Endothelial cell of umbilical vein (primary cell): ENCODE data around the gene KIF3B. TPM values are rescaled to one million over a fixed set of nuclear protein-coding genes. Genes with fewer than 3 reads are reported as not detected.
"Not testable (repeated sequence)": the region's sequence is repeated elsewhere in the genome, so short reads cannot be mapped to it uniquely, and the experiment has no call there.

Source experiments
- BruUV-seq: library from RNA; stranded (reverse); fragments of 400-500 nt; replicated peaks from 2 replicates; lab custom pipeline; 2021; lab: Mats Ljungman, UMichigan
- CTCF ChIA-PET: fragments of 300-600, 350-600 bp; sonication (Branson Sonifier 250); formaldehyde crosslinking; loops from one replicate; lab custom pipeline; 2021; ENCODE audit warnings: antibody characterized with exemption, inconsistent platforms; lab: Charles Lee
- POLR2A ChIA-PET: fragments of 300-600, 350-600 bp; sonication (Branson Sonifier 250); formaldehyde crosslinking; loops from one replicate; lab custom pipeline; 2021; ENCODE audit warnings: antibody characterized with exemption, inconsistent platforms; lab: Charles Lee
- DNase-seq: peaks from one replicate; pipeline ENCODE4 v3.0.0-alpha.2; 2011; ENCODE audit warnings: low read depth, low spot score
- FAIRE-seq: peaks from 2 replicates; lab custom pipeline; 2011; peaks lifted over from hg19 to GRCh38; lab: Jason Lieb, UNC
- H2AFZ ChIP-seq: 2 replicates; pipeline ENCODE4 v1.6.0; 2012; ENCODE audit warnings: low read depth, low read length, control low read depth, inconsistent platforms
- H3K27ac ChIP-seq: 2 replicates; pipeline ENCODE4 v1.5.1; 2011; ENCODE audit warnings: low read depth, mild to moderate bottlenecking, control low read depth, low read length, moderate library complexity; ENCODE audit not compliant: insufficient read depth
- H3K27me3 ChIP-seq, 2 experiments: 2 replicates each; pipeline versions ENCODE4 v1.6.0 to v1.6.1; 2011; ENCODE audit warnings: low read length in 2 of 2, mixed read lengths in 1 of 2; ENCODE audit not compliant: control insufficient read depth in 2 of 2, insufficient read depth in 2 of 2
- H3K36me3 ChIP-seq, 2 experiments: 2 replicates in 1 of 2; 3 replicates in 1 of 2; pipeline ENCODE4 v1.5.1; 2011; ENCODE audit warnings: low read length in 2 of 2, mild to moderate bottlenecking in 1 of 2, moderate library complexity in 1 of 2; ENCODE audit not compliant: control insufficient read depth in 2 of 2, insufficient read depth in 2 of 2; ENCODE audit errors: extremely low read depth in 1 of 2
- H3K4me1 ChIP-seq: 3 replicates; pipeline ENCODE4 v1.5.1; 2011; ENCODE audit warnings: mild to moderate bottlenecking, low read length; ENCODE audit not compliant: control insufficient read depth, insufficient read depth; ENCODE audit errors: extremely low read depth
- H3K4me2 ChIP-seq: 2 replicates; pipeline ENCODE4 v1.6.1; 2011; ENCODE audit warnings: low read length, control low read depth, mixed read lengths; ENCODE audit not compliant: insufficient read depth
- H3K4me3 ChIP-seq, 3 experiments: fragments of 200-600 bp in 1 of 3; sonication (generic), shearing (Covaris generic) in 1 of 3; replicated peaks in 1 of 3; 2 replicates each; pipeline ENCODE4 v1.5.1; 2011 to 2016; ENCODE audit warnings: control low read depth in 3 of 3, low read length in 3 of 3, mild to moderate bottlenecking in 2 of 3, inconsistent platforms in 1 of 3, low read depth in 1 of 3, moderate library complexity in 1 of 3; ENCODE audit not compliant: insufficient read depth in 1 of 3
- H3K79me2 ChIP-seq: 2 replicates; pipeline ENCODE4 v1.6.0; 2012; ENCODE audit warnings: low read length, inconsistent platforms; ENCODE audit not compliant: control insufficient read depth, insufficient read depth
- H3K9ac ChIP-seq: replicated peaks from 2 replicates; pipeline ENCODE3; 2011; ENCODE audit warnings: low read length, control low read depth; ENCODE audit not compliant: insufficient read depth; ENCODE audit errors: extremely low read depth
- H3K9me1 ChIP-seq: replicated peaks from 3 replicates; pipeline ENCODE4 v1.6.0; 2011; ENCODE audit warnings: mild to moderate bottlenecking, low read length; ENCODE audit not compliant: control insufficient read depth, insufficient read depth; ENCODE audit errors: extremely low read depth
- H3K9me3 ChIP-seq: replicated peaks from 2 replicates; pipeline ENCODE4 v1.5.1; 2012; ENCODE audit warnings: low read length, inconsistent platforms; ENCODE audit not compliant: control insufficient read depth, insufficient read depth
- H4K20me1 ChIP-seq: replicated peaks from 2 replicates; pipeline ENCODE3; 2011; ENCODE audit warnings: mild to moderate bottlenecking, low read length; ENCODE audit not compliant: control insufficient read depth, insufficient read depth; ENCODE audit errors: extremely low read depth
- CTCF ChIP-seq, 2 donors: IDR thresholded peaks; 1 replicate in 1 of 2; 2 replicates in 1 of 2; pipeline ENCODE4 v1.5.1; 2011; ENCODE audit warnings: low read length in 2 of 2, mild to moderate bottlenecking in 2 of 2, moderate library complexity in 2 of 2, control low read depth in 1 of 2, inconsistent platforms in 1 of 2, low read depth in 1 of 2; ENCODE audit not compliant: insufficient read depth in 1 of 2; ENCODE audit errors: extremely low read depth in 1 of 2
- EZH2 ChIP-seq: IDR thresholded peaks from 2 replicates; pipeline ENCODE4 v1.6.1; 2012; ENCODE audit warnings: borderline replicate concordance, low read depth, mild to moderate bottlenecking, moderate library complexity, low read length, inconsistent platforms; ENCODE audit not compliant: severe bottlenecking
- FOS ChIP-seq: IDR thresholded peaks from 2 replicates; pipeline ENCODE4 v1.6.1; 2011; ENCODE audit warnings: mild to moderate bottlenecking, low read length, moderate library complexity, borderline replicate concordance; ENCODE audit not compliant: insufficient read depth
- GATA2 ChIP-seq: IDR thresholded peaks from 2 replicates; pipeline ENCODE4 v1.7.0; 2011; ENCODE audit warnings: low read depth, mild to moderate bottlenecking, moderate library complexity, mixed read lengths, low read length; ENCODE audit not compliant: insufficient read length, insufficient read depth
- JUN ChIP-seq: IDR thresholded peaks from 2 replicates; pipeline ENCODE4 v1.6.1; 2011; ENCODE audit warnings: borderline replicate concordance, low read depth; ENCODE audit not compliant: insufficient read length, insufficient read depth
- MAX ChIP-seq: IDR thresholded peaks from 2 replicates; pipeline ENCODE4 v1.6.1; 2011; ENCODE audit not compliant: insufficient read depth, insufficient read length
- MYC ChIP-seq: IDR thresholded peaks from one replicate; pipeline ENCODE4 v1.6.1; 2011; ENCODE audit warnings: mild to moderate bottlenecking, low read depth, low read length
- POLR2A ChIP-seq: IDR thresholded peaks from 2 replicates; pipeline ENCODE4 v1.6.1; 2012; ENCODE audit warnings: low read depth, mild to moderate bottlenecking, control low read depth, low read length
- POLR2AphosphoS5 ChIP-seq: IDR thresholded peaks from 2 replicates; pipeline ENCODE4 v1.6.1; 2012; ENCODE audit warnings: low read depth, mild to moderate bottlenecking, control low read depth, low read length, moderate library complexity; ENCODE audit not compliant: insufficient read depth
- dilution Hi-C: fragments of 300-500 bp; cut with MboI; formaldehyde crosslinking; loops from one replicate; pipeline ENCODE4 v1.15.0; 2019; ENCODE audit warnings: low sequenced_read_pairs; ENCODE audit not compliant: extremely low pct_ligation_motif_present
- intact Hi-C: fragments of 100-400 bp; cut with micrococcal nuclease; formaldehyde crosslinking; loops from one replicate; pipeline ENCODE4 v1.10.0; 2022
- polyA plus RNA-seq, 4 experiments: library from polyadenylated mRNA; depleted of rRNA in 3 of 4; stranded (reverse) in 3 of 4; unstranded in 1 of 4; fragments of >200 nt; gene quantifications; 2 replicates each; pipeline versions ENCODE4 v1.2.1 to v1.2.3, GENCODE V29; 2011 to 2012; ENCODE audit warnings: missing spikeins in 1 of 4
- total RNA-seq: library from RNA; stranded (reverse); gene quantifications from 2 replicates; pipeline ENCODE4 v1.2.3, GENCODE V29; 2021

The KIF3B gene
- total and polyA plus RNA-seq, 2 donors (not counting 3 experiments of a cell fraction or from before 2014, with no cell fraction given) = 14.5 to 25.1 TPM

- Histone ChIP-seq H3K4me1 (peaks cover 10% of the 10 kb centered on the region), H3K9me3 (no peaks in the 10 kb centered on the region), H3K9ac (no peak overlapping the region), H4K20me1 (no peaks in the 10 kb centered on the region), H3K4me2 (no peak overlapping the region), H2AFZ (no peak overlapping the region), H3K27ac (no peak overlapping the region), H3K79me2 (no peaks in the 10 kb centered on the region), H3K36me3 (no peaks in the 10 kb centered on the region), H3K9me1 (no peaks in the 10 kb centered on the region), H3K27me3 (no peaks in the 10 kb centered on the region), H3K4me3 (no peak overlapping the region)
- POLR2A ChIA-PET = no interaction called here
- no peak for FAIRE-seq
- DNase-seq = no peak
- BruUV-seq = no TSS peak
- CTCF ChIA-PET = interaction anchor here (1.4 to 1.5 kb wide), 2 partner anchors 9 to 159 kb away, joined by 3 read pairs; no protein-coding TSS in a partner anchor
- intact Hi-C loops = no loop called here
- TF ChIP-seq FOS (no peak), MYC (no peak), GATA2 (no peak), MAX (no peak), POLR2A (no peak), EZH2 (no peak), JUN (no peak), POLR2AphosphoS5 (no peak), CTCF (IDR thresholded peaks at IDR 0.05; ENCODE audit: extremely low read depth in 1 of 2, insufficient read depth in 1 of 2, low read depth in 1 of 2, low read length in 2 of 2) (no peak)
- dilution Hi-C loops = no loop called here
Measured at GRCh38 chr20:32339116-32339515, 61.7 kb downstream of the KIF3B start.

- H3K4me1 ChIP-seq, H3K36me3 ChIP-seq, dilution Hi-C loops, H3K9ac ChIP-seq, H3K4me3 ChIP-seq, FAIRE-seq, H3K27me3 ChIP-seq, H4K20me1 ChIP-seq, H3K4me2 ChIP-seq, intact Hi-C loops, H3K79me2 ChIP-seq, CTCF ChIA-PET, H3K27ac ChIP-seq, H3K9me3 ChIP-seq, DNase-seq, POLR2A ChIA-PET, BruUV-seq, H3K9me1 ChIP-seq, H2AFZ ChIP-seq: not testable (repeated sequence)
Measured at GRCh38 chr20:32341053-32341452, 63.6 kb downstream of the KIF3B start.
